ENCODE measurements around the gene ACAP2. TPM values are rescaled to one million over a fixed set of nuclear protein-coding genes. Genes with fewer than 3 reads are reported as not detected.

The ACAP2 gene
- polyA plus RNA-seq, 6 donors from 2014 or later: 36.8 to 90.1 (median 81.0) TPM

GRCh38 chr3:195257454-195258448, 185.1 kb downstream of the ACAP2 start:
- peak overlapping the region in 3 of 8 donors; percentile 39 to 77 (median 64) for H3K4me3 Mint-ChIP-seq
- no peaks in the 10 kb centered on the region for H3K27me3 Mint-ChIP-seq
- H3K36me3 Mint-ChIP-seq: no peaks in the 10 kb centered on the region
- peak overlapping the region in 5 of 6 donors; percentile 80 to 97 (median 82) for H3K27ac Mint-ChIP-seq
- H3K9me3 Mint-ChIP-seq: no peaks in the 10 kb centered on the region
- DNase-seq (no peak), ATAC-seq (ENCODE audit: low read depth in 2 of 2) (no peak)
- H3K4me1 Mint-ChIP-seq: peaks cover 14 to 31% (median 22%) of the 10 kb centered on the region in 3 donors

DNA sequence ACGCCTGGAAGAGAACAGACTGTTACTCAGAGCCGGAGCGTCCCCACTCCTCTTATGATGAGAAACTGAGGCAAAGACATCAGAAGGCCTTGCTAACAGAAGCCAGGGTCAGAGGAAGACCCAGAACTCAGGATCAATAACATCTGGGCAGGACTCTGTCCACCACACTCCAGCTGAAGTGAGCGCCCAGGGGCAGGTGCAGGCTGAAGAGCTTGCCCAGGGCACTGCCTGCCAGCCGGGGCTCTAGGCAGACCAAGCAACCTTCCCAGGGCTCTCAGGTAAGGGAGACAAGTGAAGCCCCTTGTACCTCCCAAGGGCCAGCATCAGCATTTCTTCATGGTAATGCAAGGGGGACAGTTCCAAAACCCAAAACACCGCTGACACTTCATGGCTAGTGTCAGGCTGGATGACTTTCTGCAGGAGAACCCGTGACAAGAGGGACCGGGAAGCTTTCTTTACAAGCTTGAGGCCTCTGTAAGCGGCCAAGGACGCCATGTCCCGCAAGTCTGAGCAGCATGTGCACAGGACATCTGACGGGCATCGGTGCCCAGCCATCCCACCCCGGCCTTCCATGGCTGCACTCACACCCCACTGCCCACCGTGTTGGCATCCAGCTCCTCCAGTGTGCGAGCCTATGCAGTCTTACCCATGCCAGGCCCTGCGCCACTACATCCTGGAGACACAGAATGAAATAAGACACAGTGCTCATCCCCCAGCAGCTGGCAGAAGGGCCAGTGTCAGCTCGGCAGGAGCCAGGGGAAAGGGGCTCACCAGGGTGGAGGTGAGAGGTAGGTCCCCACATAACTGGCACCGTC, 186.0 kb downstream of the ACAP2 start:
- no peak overlapping the region for H3K4me3 Mint-ChIP-seq
- ATAC-seq (ENCODE audit: low read depth in 2 of 2): no peak
- peak overlapping the region in 2 of 6 donors; percentile 81 to 89 for H3K27ac Mint-ChIP-seq

GRCh38 chr3:195255571-195256501, 187.0 kb downstream of the ACAP2 start:
- no peak for ATAC-seq (ENCODE audit: low read depth in 2 of 2)
- DNase-seq: no peak
- no peak overlapping the region for H3K4me3 Mint-ChIP-seq
- peaks cover 23 to 34% (median 26%) of the 10 kb centered on the region in 3 donors for H3K4me1 Mint-ChIP-seq
- H3K9me3 Mint-ChIP-seq: no peaks in the 10 kb centered on the region
- no peaks in the 10 kb centered on the region for H3K36me3 Mint-ChIP-seq
- H3K27ac Mint-ChIP-seq: peak overlapping the region in 1 of 6 donors; percentile 47
- no peaks in the 10 kb centered on the region for H3K27me3 Mint-ChIP-seq

More for the DNA sequence above, 186.0 kb downstream of the ACAP2 start:
- Mint-ChIP-seq H3K4me1 (peaks cover 18 to 35% (median 26%) of the 10 kb centered on the region in 3 donors), H3K36me3 (no peaks in the 10 kb centered on the region), H3K27me3 (no peaks in the 10 kb centered on the region), H3K9me3 (no peaks in the 10 kb centered on the region)
- DNase-seq: no peak

DNA sequence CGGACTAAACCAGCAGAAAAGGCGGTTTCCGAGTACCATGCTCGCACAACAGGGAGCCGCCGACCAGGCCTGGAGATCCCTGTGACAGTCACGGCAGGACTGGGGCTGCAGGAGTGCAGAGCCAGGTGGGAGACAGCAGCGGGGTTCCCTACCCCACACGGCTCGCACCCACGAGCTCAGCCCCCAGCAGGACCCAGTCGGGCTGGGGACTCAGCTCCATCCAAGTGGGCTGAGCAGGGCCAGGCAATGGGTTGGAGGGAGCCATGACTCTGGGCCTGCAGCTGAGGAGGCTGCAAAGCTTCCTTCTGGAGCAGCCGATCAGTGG, 187.7 kb downstream of the ACAP2 start:
- Mint-ChIP-seq H3K4me3 (peak overlapping the region in 1 of 8 donors; percentile 44), H3K27me3 (no peaks in the 10 kb centered on the region), H3K27ac (no peak overlapping the region), H3K4me1 (peaks cover 25 to 37% (median 28%) of the 10 kb centered on the region in 3 donors), H3K36me3 (no peaks in the 10 kb centered on the region), H3K9me3 (no peaks in the 10 kb centered on the region)
- DNase-seq (no peak), ATAC-seq (ENCODE audit: low read depth in 2 of 2) (no peak)

DNA sequence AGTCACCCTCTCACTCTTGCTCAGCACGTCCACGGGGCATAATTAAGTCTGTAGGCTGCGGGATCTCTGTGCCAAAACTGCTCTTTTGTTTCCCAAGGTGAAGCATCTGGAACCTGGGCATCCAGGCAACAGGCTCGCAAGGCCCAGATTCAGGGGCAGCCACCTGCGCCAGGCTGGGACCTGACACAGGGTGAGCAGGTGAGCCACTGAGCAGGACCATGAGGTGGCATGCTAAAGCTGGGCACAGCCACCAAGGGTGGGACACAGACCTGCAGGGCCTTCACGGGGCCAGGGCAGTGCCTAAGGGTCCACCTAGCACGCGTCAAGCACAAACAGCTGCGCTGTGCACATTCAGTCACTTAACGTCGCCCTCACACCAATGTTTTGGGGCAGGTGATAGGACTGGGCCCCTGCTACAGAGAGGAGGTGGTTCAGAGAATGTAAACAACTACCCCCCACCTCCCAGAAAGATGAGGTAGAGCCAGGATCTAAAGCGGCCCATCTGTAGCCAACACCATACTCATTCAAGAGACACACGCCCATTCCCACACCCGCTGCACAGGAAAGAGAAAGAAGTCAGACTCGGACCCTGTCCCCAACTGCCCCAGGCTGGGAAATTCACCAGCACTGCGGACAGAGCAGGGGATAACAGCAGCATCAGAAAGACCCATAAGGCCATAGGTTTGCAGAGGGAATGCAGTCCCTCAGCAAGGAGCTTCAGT, 188.2 kb downstream of the ACAP2 start:
- no peaks in the 10 kb centered on the region for H3K27me3 Mint-ChIP-seq
- H3K9me3 Mint-ChIP-seq: no peaks in the 10 kb centered on the region
- peaks cover 25 to 39% (median 30%) of the 10 kb centered on the region in 3 donors for H3K4me1 Mint-ChIP-seq
- DNase-seq: no peak
- ATAC-seq (ENCODE audit: low read depth in 2 of 2): no peak
- H3K4me3 Mint-ChIP-seq: peak overlapping the region in 1 of 8 donors; percentile 44
- no peaks in the 10 kb centered on the region for H3K36me3 Mint-ChIP-seq
- H3K27ac Mint-ChIP-seq: peak overlapping the region in 2 of 6 donors; percentile 37 to 43

- ATAC-seq (ENCODE audit: low read depth in 2 of 2) (no peak), DNase-seq (no peak)
- no peaks in the 10 kb centered on the region for H3K9me3 Mint-ChIP-seq
- H3K27ac Mint-ChIP-seq: no peak overlapping the region
- no peaks in the 10 kb centered on the region for H3K36me3 Mint-ChIP-seq
- H3K27me3 Mint-ChIP-seq: no peaks in the 10 kb centered on the region
- peaks cover 25 to 39% (median 28%) of the 10 kb centered on the region in 3 donors for H3K4me1 Mint-ChIP-seq
- H3K4me3 Mint-ChIP-seq: no peak overlapping the region
Measured at GRCh38 chr3:195253923-195254432, 188.8 kb downstream of the ACAP2 start.

GRCh38 chr3:195251336-195252065, 191.3 kb downstream of the ACAP2 start:
- no peak for ATAC-seq (ENCODE audit: low read depth in 2 of 2)
- H3K9me3 Mint-ChIP-seq: peaks cover 0 to 2% (median 0%) of the 10 kb centered on the region in 7 donors
- H3K4me3 Mint-ChIP-seq: no peak overlapping the region
- no peak for DNase-seq
- peaks cover 19 to 27% (median 21%) of the 10 kb centered on the region in 3 donors for H3K4me1 Mint-ChIP-seq
- no peak overlapping the region for H3K27ac Mint-ChIP-seq
- no peaks in the 10 kb centered on the region for H3K36me3 Mint-ChIP-seq
- H3K27me3 Mint-ChIP-seq: no peaks in the 10 kb centered on the region

DNA sequence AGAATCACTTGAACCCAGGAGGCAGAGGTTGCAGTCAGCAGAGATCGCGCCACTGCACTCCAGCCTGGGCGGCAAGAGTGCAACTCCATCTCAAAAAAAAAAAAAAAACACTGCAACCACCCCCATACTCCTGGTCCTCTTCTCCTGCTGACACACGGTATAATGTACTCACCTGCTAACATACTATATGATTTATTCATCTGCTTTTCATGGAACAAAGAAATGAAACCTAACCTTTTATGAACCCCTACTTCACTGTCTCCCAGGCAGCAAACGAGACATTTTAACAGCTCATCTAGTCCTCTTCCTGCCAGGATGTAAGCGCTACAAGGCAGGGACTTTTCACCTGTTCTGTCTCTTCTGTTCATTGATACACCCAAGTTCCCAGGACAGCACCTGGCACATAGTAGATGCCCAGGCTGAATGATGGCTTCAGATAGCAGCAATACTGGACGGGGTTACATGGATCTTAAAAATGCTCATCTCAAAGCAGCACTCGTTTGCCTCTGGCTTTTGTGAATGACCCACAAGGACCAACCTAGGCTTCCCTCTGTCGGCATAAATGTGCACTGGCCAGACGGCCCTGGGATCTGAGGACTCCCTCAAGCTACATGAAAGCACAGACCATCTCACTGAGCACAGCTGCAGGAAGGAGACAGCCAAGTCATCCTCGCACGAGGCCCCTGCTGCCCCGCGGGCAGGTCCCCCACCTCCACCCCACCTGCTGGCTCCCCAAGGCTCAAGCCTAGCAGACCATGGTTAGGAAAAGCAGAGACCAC, 192.2 kb downstream of the ACAP2 start:
- no peak for DNase-seq
- H3K27ac Mint-ChIP-seq: peak overlapping the region in 2 of 6 donors; percentile 2 to 19
- H3K36me3 Mint-ChIP-seq: no peaks in the 10 kb centered on the region
- H3K9me3 Mint-ChIP-seq: peaks cover 0 to 2% (median 0%) of the 10 kb centered on the region in 7 donors
- no peaks in the 10 kb centered on the region for H3K27me3 Mint-ChIP-seq
- ATAC-seq (ENCODE audit: low read depth in 2 of 2): peak in 1 of 2 donors; percentile 43
- H3K4me1 Mint-ChIP-seq: peaks cover 19 to 23% (median 21%) of the 10 kb centered on the region in 3 donors
- peak overlapping the region in 2 of 8 donors; percentile 12 to 57 for H3K4me3 Mint-ChIP-seq

- ATAC-seq (ENCODE audit: low read depth in 2 of 2) (no peak), DNase-seq (no peak)
- Mint-ChIP-seq H3K36me3 (no peaks in the 10 kb centered on the region), H3K9me3 (peaks cover 0 to 2% (median 0%) of the 10 kb centered on the region in 7 donors), H3K4me1 (peaks cover 19 to 23% (median 21%) of the 10 kb centered on the region in 3 donors), H3K27me3 (no peaks in the 10 kb centered on the region), H3K27ac (peak overlapping the region in 4 of 6 donors; percentile 19 to 65 (median 32)), H3K4me3 (no peak overlapping the region)
Measured at GRCh38 chr3:195249858-195250464, 192.9 kb downstream of the ACAP2 start.

GRCh38 chr3:195249057-195249770, 193.6 kb downstream of the ACAP2 start:
- Mint-ChIP-seq H3K36me3 (no peaks in the 10 kb centered on the region), H3K4me1 (peaks cover 19 to 23% (median 21%) of the 10 kb centered on the region in 3 donors), H3K4me3 (no peak overlapping the region), H3K27ac (peak overlapping the region in 3 of 6 donors; percentile 32 to 65 (median 32)), H3K27me3 (no peaks in the 10 kb centered on the region), H3K9me3 (peaks cover 0 to 2% (median 0%) of the 10 kb centered on the region in 7 donors)
- ATAC-seq (ENCODE audit: low read depth in 2 of 2): no peak
- no peak for DNase-seq

Measured in naive B cell (primary cell).